C4-2B (cell line): ENCODE data around the gene LSM12.

Experiments used
- CTCF ChIP-seq: fragments of 450-650 bp; conservative IDR thresholded peaks from 2 replicates; pipeline ENCODE4 v1.5.1; 2017; ENCODE audit warnings: mild to moderate bottlenecking
- ZFX ChIP-seq: fragments of 450-650 bp; IDR thresholded peaks from 2 replicates; pipeline ENCODE4 v1.6.1; 2017

- TF ChIP-seq CTCF (no peak), ZFX (no peak)
These were observed 29.4 kb upstream of the LSM12 start for GRCh38 chr17:44095647-44096496.
